ENCODE measurements around the gene DNAJC4.

DNA sequence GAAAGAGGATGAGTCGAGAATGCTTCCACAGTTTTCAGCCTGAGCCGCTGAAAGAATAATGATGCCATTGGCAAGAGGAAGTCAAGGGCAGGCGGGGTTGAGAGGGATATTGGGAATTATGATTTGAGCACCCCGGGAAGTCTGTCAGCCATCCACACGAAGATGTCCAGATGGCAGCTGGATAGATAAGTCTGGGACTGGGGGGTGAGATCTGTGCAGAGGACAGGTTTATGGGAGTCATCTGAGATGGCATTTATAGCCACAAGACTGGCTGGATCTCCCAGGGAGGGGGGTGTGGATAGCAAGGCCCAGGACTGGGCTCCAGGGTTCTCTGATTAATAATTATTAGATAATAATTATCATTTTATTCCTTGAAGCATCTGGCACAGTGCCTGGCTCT is 49.5 kb upstream of the DNAJC4 start:
- TF ChIP-seq, protein P1, sequence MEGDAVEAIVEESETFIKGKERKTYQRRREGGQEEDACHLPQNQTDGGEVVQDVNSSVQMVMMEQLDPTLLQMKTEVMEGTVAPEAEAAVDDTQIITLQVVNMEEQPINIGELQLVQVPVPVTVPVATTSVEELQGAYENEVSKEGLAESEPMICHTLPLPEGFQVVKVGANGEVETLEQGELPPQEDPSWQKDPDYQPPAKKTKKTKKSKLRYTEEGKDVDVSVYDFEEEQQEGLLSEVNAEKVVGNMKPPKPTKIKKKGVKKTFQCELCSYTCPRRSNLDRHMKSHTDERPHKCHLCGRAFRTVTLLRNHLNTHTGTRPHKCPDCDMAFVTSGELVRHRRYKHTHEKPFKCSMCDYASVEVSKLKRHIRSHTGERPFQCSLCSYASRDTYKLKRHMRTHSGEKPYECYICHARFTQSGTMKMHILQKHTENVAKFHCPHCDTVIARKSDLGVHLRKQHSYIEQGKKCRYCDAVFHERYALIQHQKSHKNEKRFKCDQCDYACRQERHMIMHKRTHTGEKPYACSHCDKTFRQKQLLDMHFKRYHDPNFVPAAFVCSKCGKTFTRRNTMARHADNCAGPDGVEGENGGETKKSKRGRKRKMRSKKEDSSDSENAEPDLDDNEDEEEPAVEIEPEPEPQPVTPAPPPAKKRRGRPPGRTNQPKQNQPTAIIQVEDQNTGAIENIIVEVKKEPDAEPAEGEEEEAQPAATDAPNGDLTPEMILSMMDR (IDR thresholded peaks at IDR 0.05): no peak
- no peak for TF ChIP-seq POLR2A (IDR thresholded peaks at IDR 0.05)

Measured in heart left ventricle (tissue), 13 donors.